GM10266 (cell line): ENCODE results near the gene MTHFD2L.
A peak's percentile ranks its signal among the peaks of the same experiment; 100 is the strongest.

Experiments
- DNase-seq: peaks from one replicate; pipeline ENCODE4 v3.0.0; 2012; ENCODE audit errors: extremely low spot score
- TF ChIP-seq, protein P1 (sequence below): IDR thresholded peaks from 2 replicates; pipeline ENCODE4 v1.5.1; 2012; ENCODE audit warnings: mild to moderate bottlenecking, low read depth; ENCODE audit not compliant: control insufficient read depth, insufficient read depth; ENCODE audit errors: missing control alignments

MTHFD2L gene

DNA sequence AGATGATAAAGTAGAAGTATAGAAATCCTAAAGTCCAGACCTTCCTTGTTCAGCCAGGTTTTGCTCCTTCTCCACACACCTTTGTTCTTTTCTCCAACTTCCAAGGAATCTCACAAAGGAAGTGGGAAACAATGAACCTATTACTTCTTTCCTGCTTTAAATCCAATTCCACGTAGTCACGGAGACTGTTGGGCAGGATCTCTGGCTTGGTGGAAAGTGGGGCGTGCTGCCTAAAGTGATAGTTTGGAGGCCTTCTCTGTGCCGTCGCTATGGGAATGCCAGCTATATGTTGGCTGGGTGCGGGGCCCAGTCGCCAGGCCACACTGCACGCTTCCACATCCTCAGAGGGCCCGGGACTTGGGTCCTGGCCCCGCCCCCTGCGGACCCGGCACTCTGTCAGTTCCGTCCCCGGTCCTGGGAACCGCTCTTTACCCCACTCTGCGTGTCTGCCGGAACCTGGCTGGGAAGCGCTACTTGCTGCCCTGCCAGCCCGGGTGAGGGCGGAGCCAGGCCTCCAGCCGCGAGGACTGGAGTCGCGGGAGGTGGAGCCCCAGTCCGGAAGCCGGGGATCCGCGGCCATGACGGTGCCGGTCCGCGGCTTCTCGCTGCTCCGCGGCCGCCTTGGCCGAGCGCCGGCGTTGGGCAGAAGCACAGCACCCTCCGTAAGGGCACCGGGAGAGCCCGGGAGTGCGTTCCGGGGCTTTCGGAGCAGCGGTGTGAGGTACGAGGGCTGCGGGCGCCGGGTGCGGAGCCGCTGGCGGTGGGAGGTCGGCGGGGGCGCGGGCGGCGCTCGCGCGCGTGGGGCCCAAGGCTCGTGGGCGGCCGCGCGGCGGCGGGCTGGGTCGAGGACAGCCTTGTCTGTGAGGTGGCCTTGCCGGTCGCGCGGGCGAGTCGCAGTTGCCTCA lies at the start of gene MTHFD2L:
Gene MTHFD2L, plus strand, starts transcription at position 558 of the 905 bp plus-strand sequence. Its CDS starts 21 bp downstream, at position 579.
- TF ChIP-seq, protein P1, sequence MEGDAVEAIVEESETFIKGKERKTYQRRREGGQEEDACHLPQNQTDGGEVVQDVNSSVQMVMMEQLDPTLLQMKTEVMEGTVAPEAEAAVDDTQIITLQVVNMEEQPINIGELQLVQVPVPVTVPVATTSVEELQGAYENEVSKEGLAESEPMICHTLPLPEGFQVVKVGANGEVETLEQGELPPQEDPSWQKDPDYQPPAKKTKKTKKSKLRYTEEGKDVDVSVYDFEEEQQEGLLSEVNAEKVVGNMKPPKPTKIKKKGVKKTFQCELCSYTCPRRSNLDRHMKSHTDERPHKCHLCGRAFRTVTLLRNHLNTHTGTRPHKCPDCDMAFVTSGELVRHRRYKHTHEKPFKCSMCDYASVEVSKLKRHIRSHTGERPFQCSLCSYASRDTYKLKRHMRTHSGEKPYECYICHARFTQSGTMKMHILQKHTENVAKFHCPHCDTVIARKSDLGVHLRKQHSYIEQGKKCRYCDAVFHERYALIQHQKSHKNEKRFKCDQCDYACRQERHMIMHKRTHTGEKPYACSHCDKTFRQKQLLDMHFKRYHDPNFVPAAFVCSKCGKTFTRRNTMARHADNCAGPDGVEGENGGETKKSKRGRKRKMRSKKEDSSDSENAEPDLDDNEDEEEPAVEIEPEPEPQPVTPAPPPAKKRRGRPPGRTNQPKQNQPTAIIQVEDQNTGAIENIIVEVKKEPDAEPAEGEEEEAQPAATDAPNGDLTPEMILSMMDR = peak; percentile 10

DNA sequence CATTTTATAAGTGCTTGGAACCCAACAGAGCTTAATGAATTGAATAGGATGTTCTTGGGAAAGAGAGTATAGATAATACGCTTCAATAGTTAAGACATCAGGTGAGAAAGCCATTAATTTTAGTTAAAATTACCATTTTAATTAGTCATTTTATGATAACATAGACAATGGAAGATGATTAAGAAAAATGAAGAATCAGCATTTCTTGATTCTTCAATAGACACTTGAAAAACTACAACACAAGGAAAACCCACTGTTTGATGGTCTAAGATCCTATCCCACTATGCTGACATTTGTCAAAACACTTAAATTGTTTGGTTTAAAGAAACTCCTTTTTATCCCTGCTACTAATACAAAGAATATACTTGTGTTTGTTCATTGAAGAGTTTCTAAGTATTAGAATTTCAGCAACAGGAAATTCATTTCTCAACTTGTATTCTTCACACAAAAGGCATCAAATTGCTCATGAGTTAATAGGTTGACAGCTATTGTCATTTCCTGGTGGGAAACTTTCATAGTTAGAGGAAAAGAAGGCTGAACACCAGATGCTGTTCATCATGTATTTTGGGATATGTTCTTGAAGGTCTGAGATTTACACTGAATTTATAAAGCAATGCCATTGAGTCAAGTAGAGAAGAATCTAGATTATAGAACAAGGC lies 49.3 kb upstream of the MTHFD2L start:
- TF ChIP-seq, protein P1 = no peak
- DNase-seq = no peak

More for the DNA sequence above, at the start of gene MTHFD2L:
- DNase-seq = peak; percentile 96

DNA sequence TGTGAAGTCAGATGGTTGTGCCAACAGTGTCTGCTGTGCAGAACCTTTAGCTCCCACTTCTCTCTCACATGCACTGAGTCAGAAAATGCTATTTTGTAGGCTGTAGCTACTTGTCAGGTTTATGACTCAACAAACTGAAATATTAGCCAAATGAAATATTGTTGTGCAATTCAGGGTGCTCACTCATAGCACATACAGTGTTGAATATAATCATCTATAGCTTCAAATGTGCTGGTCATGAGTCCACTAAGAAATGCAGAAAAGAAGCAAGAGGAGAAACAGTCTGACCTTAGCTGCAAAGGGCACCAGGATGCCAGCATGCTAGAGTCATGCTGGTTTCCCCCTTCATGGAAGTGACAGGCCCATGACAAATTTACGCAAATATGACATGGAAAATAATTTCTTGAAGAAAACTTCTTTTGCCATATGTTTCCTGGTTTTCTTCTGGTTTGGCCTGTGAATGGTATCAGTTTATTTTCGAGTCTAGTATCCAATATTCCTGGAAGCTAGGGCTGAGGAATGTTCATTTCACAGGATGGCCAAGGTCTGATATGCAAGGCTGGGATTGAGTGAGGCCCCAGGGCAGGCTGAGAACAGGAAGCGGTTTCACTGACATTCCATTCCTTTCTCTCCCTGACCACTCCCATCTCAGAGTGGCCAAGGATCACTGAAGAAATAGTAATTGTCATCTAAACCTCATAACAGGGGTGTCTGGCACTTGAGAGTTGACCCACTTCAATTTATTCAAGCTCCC lies 48.6 kb upstream of the MTHFD2L start:
- no peak for DNase-seq
- TF ChIP-seq, protein P1 = no peak

DNA sequence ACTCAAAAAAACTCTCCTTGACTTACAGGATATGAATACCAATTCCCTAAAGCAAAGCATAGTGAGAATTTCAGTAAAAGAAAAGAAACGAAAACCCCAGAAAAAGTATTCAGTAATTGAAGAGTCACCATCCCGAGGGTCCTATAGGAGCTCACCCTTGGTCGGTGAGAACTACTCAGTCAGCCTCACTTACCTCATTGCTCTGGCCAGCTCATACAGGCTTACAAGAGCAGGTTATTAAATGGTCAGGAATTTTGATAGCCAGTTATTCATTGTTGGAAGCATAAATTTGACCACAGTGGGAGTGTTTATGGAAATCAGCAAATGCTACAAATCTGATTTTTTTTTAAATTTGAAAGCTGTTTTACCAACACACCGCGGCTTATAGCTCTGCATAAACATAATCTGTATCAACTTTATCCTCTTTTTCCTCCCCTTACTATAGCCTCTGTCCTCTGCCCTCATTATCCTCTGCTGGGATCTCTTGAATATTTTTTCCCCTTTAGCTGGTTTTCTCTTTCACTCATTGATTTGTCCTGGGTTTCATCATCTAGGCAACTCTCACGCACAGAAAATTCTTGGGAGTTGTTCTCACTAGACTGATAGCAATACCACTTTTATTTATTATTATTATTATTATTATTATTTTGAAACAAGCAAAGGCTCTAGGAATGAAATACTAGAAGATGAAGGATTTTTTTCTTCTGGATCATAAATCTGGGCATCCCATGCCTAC lies 47.9 kb upstream of the MTHFD2L start:
- no peak for DNase-seq
- TF ChIP-seq, protein P1 = no peak

DNA sequence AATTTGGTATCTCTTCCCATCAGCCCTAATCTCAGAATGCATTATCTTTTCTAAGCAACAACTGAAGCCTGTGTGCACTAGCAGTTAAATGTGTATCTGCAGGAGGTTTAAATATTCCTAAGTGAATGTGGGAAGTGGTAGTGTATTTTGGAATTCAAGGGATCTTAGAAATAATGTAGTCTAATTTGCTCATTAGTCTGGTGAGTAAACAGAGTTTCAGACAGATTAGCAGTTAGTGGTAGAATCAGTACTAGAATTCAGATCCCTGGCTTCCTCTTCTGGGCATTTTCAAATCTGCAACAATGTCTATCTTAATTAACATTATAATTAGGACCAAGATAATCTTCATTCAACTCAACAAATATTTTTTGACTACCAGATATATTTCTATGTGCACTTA lies 47.2 kb upstream of the MTHFD2L start:
- TF ChIP-seq, protein P1 = no peak
- DNase-seq = no peak

DNA sequence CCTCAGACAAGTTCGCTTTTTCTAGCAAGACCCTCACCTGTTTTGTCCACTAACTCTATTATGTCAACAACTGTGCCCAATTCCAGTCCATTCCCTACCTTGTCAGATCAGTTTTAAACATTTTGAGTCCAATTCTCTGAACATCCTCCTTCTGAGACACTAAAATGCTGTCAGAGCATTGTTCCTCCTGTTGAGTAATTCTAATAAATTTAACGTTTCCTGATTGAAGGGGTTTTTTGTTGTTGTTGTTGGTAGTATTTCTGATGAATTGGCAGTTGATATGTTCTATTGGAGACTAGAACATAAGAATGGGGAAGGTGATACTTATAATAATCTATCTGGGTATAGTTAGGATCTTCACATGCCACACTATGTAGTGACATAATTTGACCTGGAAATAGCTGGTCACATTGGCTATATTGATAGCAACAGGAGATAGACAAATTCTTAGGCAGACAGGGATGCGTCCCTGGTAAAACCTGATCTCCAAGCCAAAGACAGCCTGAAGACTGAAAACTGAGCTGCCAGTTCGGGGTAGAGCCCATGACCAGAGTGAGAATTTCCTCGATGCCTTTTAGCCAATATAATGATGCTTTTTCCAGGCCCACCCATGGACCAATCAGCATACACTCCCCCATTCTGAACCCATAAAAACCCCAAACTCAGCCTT lies 46.5 kb upstream of the MTHFD2L start:
- TF ChIP-seq, protein P1 = no peak
- DNase-seq = no peak
